MG63 (cell line): Measurements from ENCODE around the gene MRFAP1L1. TPM values are rescaled to one million over a fixed set of nuclear protein-coding genes. Genes with fewer than 3 reads are reported as not detected.
A peak's percentile ranks its signal among the peaks of the same experiment; 100 is the strongest.

Experiments
- DNase-seq: peaks from one replicate; pipeline ENCODE4 v3.0.0-alpha.2; 2020
- H3K27me3 ChIP-seq: fragments of 250-450 bp; sonication (Bioruptor Pico); 2 replicates; pipeline ENCODE4 v1.5.1; 2020; ENCODE audit warnings: mild to moderate bottlenecking, moderate library complexity
- H3K36me3 ChIP-seq: fragments of 250-450 bp; sonication (Bioruptor Pico); 2 replicates; pipeline ENCODE4 v1.5.1; 2020; ENCODE audit warnings: mild to moderate bottlenecking, moderate library complexity
- H3K4me3 ChIP-seq: fragments of 250-450 bp; sonication (Bioruptor Pico); 2 replicates; pipeline ENCODE4 v1.5.1; 2020; ENCODE audit warnings: mild to moderate bottlenecking, moderate library complexity
- H3K9me3 ChIP-seq: fragments of 250-450 bp; sonication (Bioruptor Pico); 2 replicates; pipeline ENCODE4 v1.5.1; 2020; ENCODE audit warnings: mild to moderate bottlenecking, moderate library complexity
- total RNA-seq: library from RNA; depleted of rRNA; stranded (reverse); fragments of >200 nt; shearing (Covaris generic); gene quantifications from 2 replicates; pipeline ENCODE4 v1.2.3, GENCODE V29; 2014; ENCODE audit warnings: low replicate concordance; rRNA removed

The MRFAP1L1 gene
- total RNA-seq, 1 experiment from 2014 or later: 22.8 TPM

DNA sequence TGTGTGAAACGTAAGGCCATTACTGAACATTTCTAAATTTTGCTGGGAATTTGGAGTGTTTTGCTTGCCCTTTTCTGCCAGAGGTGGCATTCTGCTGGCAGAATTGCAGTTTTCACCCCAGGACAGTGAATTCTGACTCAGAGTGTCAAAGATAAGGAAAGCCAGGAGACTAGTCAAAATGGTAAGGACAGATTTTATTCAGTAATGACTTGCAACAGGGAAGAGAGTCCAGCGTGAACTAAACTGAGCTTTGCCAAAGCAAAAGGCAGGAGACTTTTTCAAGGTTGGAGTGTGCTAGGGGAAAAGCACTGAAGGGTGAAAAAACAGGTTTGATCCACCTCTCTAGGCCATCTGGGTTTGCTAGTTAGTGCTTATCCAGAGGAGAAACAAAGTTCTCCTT lies 49.8 kb downstream of the MRFAP1L1 start:
- Histone ChIP-seq H3K36me3 (no peaks in the 10 kb centered on the region), H3K9me3 (no peaks in the 10 kb centered on the region), H3K4me3 (no peak overlapping the region), H3K27me3 (no peaks in the 10 kb centered on the region)
- DNase-seq: peak; percentile 10

DNA sequence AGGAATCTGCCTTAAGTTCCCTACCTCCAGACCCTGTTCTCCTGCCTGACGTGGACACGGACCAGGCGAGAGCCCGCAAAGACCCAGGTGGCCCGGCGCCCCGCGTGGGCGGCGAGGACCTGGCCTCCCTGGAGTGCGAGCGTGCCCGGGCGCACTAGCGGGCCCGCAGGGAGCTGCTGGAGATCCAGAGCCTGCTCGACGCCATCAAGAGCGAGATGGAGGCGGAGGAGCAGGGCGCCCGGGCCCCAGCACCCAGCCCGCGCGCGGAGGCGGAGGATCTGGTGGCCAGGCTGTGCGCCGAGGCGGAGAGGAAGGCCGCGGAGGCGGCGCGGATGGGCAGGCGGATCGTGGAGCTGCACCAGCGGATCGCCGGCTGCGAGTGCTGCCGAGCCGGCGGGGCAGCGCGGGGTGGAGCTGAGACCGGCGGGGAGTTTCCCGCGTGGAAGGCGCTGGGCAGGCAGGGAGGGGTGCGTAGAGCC lies 51.0 kb downstream of the MRFAP1L1 start:
- DNase-seq: peak; percentile 58
- H3K4me3 ChIP-seq: peak overlapping the region; percentile 19
- H3K36me3 ChIP-seq: no peaks in the 10 kb centered on the region
- H3K9me3 ChIP-seq: no peaks in the 10 kb centered on the region
- H3K27me3 ChIP-seq: no peaks in the 10 kb centered on the region

DNA sequence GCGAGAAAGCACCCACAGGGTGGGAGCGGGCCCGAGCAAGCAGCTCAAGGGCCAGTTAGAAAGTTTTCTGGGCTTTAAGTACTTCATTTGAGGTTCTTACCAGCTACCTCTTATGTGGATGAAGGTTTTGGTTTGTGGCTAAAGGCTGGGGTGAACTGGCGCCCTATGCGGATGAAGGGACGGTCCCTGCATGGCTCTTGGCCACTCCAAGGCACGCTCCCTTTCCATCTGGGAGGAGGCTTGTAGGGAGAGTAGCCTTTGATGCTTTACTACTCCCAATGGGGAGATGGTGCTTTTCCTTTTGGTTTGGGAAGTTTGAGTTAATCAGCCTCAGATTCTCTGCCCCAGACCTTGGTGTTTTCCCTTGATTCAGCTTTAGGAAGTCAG lies 51.5 kb downstream of the MRFAP1L1 start:
- Histone ChIP-seq H3K27me3 (no peaks in the 10 kb centered on the region), H3K4me3 (no peak overlapping the region), H3K36me3 (no peaks in the 10 kb centered on the region), H3K9me3 (no peaks in the 10 kb centered on the region)
- DNase-seq: no peak

Other genes starting within 250 kb of the MRFAP1L1 start
- 0.94 and 3.3 TPM in 2 replicates for gene PPP2R2C, start 237.3 kb downstream of the MRFAP1L1 start, total RNA-seq
- 2.8 and 5.0 TPM in 2 replicates for gene MAN2B2, start 134.7 kb downstream of the MRFAP1L1 start, total RNA-seq
- gene MRFAP1, start 69.2 kb downstream of the MRFAP1L1 start, total RNA-seq: 155 and 175 TPM in 2 replicates
- not detected in 2 replicates for gene S100P, start 16.0 kb downstream of the MRFAP1L1 start, total RNA-seq
- gene BLOC1S4, start 6.3 kb upstream of the MRFAP1L1 start, total RNA-seq: 15.6 and 16.0 TPM in 2 replicates
- 2.9 and 5.2 TPM in 2 replicates for gene KIAA0232, start 72.9 kb upstream of the MRFAP1L1 start, total RNA-seq
- 15.3 and 16.3 TPM in 2 replicates for gene TBC1D14, start 200.0 kb upstream of the MRFAP1L1 start, total RNA-seq